Lower lobe of right lung (tissue), 2 donors: Measurements from ENCODE around the gene RPL21. TPM values are rescaled to one million over a fixed set of nuclear protein-coding genes. Genes with fewer than 3 reads are reported as not detected.
"Not testable (repeated sequence)": the region's sequence is repeated elsewhere in the genome, so short reads cannot be mapped to it uniquely, and the experiment has no call there.

Experiments used
- ATAC-seq, 2 donors: fragments of 200-7000 bp; cut with Tn5 transposase; one replicate each; pipeline ENCODE4 v1.9.1; 2020 to 2022; ENCODE audit warnings: mild to moderate bottlenecking in 2 of 2, moderate library complexity in 2 of 2
- DNase-seq: peaks from one replicate; pipeline ENCODE4 v3.0.0-alpha.2; 2020
- H3K27ac ChIP-seq: fragments of 200-600 bp; one replicate; pipeline ENCODE4 v1.8.0; 2022
- H3K27me3 ChIP-seq: fragments of 200-600 bp; one replicate; pipeline ENCODE4 v1.8.0; 2022; ENCODE audit warnings: low read depth
- H3K36me3 ChIP-seq: fragments of 200-600 bp; one replicate; pipeline ENCODE4 v1.8.0; 2022; ENCODE audit warnings: mild to moderate bottlenecking
- H3K4me1 ChIP-seq: fragments of 200-600 bp; one replicate; pipeline ENCODE4 v1.8.0; 2022
- H3K4me3 ChIP-seq: fragments of 200-600 bp; one replicate; pipeline ENCODE4 v1.8.0; 2022; ENCODE audit warnings: mild to moderate bottlenecking
- H3K9me3 ChIP-seq: fragments of 200-600 bp; one replicate; pipeline ENCODE4 v1.8.0; 2022
- intact Hi-C: fragments of 100-400 bp; cut with DNase I; formaldehyde crosslinking; loops from one replicate; pipeline ENCODE4 v1.11.0; 2022
- total RNA-seq: library from RNA; stranded (reverse); fragmentation: NEBNext Ultra II Directional; extraction: Animal tissue kit (Norgen Biotek cat#: 25700); gene quantifications from one replicate; pipeline ENCODE4 v1.2.1, GENCODE V29; 2021
- TF ChIP-seq, protein P1 (sequence below): fragments of 200-600 bp; IDR thresholded peaks from one replicate; pipeline ENCODE4 v1.8.0; 2022; ENCODE audit warnings: antibody characterized with exemption, mild to moderate bottlenecking
- donor health status: DM: no; HTN: yes; CAD: no; lungs with severe emphysema.

Gene RPL21
- total RNA-seq, 1 donor from 2014 or later = 903 TPM

DNA sequence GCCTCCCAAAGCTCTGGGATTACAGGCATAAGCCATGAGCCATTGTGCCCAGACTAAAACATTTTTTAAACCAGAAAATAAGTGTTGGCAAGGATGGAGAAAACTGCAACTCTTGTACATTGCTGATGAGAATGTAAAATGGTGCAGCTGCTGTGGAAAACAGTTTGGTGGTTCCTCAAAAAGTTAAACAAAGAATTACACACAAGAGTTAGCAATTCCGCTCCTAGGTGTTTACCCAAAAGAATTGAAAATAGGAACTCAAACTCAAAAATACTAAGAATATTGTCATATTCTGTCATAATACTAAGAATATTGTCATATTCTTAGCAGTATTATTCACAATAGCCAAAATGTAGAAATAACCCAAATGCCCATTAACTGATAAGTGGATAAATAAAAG is 40.1 kb upstream of the RPL21 start:
- H3K27ac ChIP-seq = no peak overlapping the region
- H3K4me3 ChIP-seq = no peak overlapping the region
- ATAC-seq (no peak), DNase-seq (no peak)
- H3K9me3 ChIP-seq = no peaks in the 10 kb centered on the region
- H3K4me1 ChIP-seq = no peaks in the 10 kb centered on the region
- intact Hi-C loops = no loop called here
- H3K27me3 ChIP-seq = no peaks in the 10 kb centered on the region
- no peaks in the 10 kb centered on the region for H3K36me3 ChIP-seq
- TF ChIP-seq, protein P1, sequence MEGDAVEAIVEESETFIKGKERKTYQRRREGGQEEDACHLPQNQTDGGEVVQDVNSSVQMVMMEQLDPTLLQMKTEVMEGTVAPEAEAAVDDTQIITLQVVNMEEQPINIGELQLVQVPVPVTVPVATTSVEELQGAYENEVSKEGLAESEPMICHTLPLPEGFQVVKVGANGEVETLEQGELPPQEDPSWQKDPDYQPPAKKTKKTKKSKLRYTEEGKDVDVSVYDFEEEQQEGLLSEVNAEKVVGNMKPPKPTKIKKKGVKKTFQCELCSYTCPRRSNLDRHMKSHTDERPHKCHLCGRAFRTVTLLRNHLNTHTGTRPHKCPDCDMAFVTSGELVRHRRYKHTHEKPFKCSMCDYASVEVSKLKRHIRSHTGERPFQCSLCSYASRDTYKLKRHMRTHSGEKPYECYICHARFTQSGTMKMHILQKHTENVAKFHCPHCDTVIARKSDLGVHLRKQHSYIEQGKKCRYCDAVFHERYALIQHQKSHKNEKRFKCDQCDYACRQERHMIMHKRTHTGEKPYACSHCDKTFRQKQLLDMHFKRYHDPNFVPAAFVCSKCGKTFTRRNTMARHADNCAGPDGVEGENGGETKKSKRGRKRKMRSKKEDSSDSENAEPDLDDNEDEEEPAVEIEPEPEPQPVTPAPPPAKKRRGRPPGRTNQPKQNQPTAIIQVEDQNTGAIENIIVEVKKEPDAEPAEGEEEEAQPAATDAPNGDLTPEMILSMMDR = no peak

DNA sequence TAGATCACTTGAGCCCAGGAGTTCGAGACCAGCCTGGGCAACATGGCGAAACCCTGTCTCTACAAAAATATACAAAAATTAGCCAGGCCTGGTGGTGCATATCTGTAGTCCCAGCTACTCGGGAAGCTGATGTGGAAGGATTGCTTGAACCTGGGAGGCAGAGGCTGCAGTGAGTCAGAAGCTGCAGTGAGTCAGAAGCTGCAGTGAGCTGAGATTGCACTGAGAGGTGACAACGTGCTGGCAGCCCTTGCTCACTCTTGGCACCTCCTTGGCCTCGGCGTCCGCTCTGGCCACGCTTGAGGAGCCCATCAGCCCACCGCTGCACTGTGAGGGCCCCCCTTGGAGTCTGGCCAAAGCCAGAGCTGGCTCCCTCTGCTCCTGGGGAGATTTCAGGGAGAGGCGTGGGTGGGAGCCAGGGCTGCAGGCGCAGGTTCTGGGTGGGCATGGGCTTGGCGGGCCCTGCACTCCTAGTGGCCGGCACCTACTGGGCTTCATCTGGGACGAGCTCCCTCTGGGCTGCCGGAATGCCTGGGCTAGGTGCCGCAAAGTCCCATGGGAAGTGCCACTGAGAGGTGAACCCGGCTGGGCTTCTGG is 39.5 kb upstream of the RPL21 start:
- ATAC-seq (no peak), DNase-seq (no peak)
- Histone ChIP-seq H3K4me3 (no peak overlapping the region), H3K36me3 (no peaks in the 10 kb centered on the region), H3K27me3 (no peaks in the 10 kb centered on the region), H3K4me1 (no peaks in the 10 kb centered on the region), H3K27ac (no peak overlapping the region), H3K9me3 (no peaks in the 10 kb centered on the region)
- TF ChIP-seq, protein P1 = no peak
- intact Hi-C loops = no loop called here

DNA sequence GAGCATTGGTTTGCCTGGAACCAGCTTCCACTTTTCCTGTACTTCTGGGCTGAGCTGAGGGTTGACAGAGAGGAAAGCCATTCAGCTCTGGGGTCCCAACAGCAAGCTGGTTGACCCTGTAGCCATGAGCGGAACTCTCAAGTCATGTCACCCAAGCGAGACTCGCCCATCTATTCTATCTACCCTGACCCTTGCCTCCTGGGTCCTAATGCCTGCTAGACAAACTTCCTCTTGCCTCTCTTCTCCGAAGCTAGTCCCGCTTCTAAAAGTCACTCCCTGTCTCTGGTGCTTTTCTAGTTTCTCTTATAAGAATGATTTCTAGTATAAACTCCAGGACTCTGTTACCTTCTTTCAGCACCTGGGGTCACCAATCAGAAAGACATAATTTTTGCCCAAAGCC is 38.0 kb upstream of the RPL21 start:
- intact Hi-C loops, H3K36me3 ChIP-seq, H3K27ac ChIP-seq, ATAC-seq, H3K9me3 ChIP-seq, H3K4me1 ChIP-seq, DNase-seq, H3K4me3 ChIP-seq, H3K27me3 ChIP-seq: not testable (repeated sequence)

DNA sequence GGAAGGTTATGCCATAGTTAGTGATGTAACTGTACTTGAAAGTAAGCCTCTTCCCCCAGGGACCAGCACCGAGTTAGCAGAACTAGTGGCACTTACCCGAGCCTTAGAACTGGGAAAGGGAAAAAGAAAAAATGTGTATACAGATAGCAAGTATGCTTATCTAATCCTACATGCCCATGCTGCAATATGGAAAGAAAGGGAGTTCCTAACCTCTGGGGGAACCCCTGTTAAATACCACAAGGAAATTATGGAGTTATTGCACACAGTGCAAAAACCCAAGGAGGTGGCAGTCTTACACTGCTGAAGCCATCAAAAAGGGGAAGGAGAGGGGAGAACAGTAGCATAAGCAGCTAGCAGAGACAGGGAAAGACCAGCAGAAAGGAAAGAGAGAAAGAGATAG is 33.6 kb upstream of the RPL21 start:
- ATAC-seq, intact Hi-C loops: not testable (repeated sequence)

DNA sequence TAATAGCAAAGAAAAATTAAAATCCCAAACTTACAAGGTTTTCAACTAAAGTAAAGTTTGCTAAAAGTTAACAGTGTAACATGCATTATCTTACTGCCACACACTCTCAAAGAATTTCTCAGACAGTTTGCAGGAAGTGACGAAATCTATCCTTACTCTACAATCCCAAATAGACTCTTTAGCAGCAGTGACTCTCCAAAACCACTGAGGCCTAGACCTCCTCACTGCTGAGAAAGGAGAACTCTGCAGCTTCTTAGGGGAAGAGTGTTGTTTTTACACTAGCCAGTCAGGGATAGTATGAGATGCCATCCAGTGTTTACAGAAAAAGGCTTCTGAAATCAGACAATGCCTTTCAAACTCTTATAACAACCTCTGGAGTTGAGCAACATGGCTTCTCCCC is 32.5 kb upstream of the RPL21 start:
- intact Hi-C loops = not testable (repeated sequence)

More for the DNA sequence above, 33.6 kb upstream of the RPL21 start:
- not testable (repeated sequence) for H3K9me3 ChIP-seq, H3K36me3 ChIP-seq, H3K27me3 ChIP-seq, H3K27ac ChIP-seq, DNase-seq, H3K4me3 ChIP-seq, H3K4me1 ChIP-seq

DNA sequence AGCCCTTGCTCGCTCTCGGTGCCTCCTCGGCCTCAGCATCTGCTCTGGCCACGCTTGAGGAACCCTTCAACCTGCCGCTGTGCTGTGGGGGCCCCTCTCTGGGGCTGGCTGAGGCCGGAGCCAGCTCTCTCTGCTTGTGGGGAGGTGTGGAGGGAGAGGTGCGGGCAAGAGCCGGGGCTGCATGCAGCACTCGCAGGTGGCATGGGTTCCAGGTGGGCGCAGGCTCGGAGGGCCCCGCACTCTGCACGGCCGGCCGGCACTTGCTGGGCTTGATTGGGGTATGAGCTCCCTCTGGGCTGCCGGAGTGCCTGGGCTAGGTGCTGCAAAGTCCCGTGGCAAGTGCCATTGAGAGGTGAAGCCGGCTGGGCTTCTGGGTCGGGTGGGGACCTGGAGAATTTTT is 31.7 kb upstream of the RPL21 start:
- H3K27me3 ChIP-seq = no peaks in the 10 kb centered on the region
- no peaks in the 10 kb centered on the region for H3K36me3 ChIP-seq
- H3K27ac ChIP-seq = no peak overlapping the region
- H3K9me3 ChIP-seq = no peaks in the 10 kb centered on the region
- H3K4me1 ChIP-seq = no peaks in the 10 kb centered on the region
- no peak for DNase-seq
- ATAC-seq = no peak
- intact Hi-C loops = no loop called here
- no peak overlapping the region for H3K4me3 ChIP-seq
- TF ChIP-seq, protein P1 = no peak

More for the DNA sequence above, 32.5 kb upstream of the RPL21 start:
- H3K36me3 ChIP-seq, H3K27me3 ChIP-seq, H3K9me3 ChIP-seq, H3K4me1 ChIP-seq, DNase-seq, ATAC-seq, H3K4me3 ChIP-seq, H3K27ac ChIP-seq: not testable (repeated sequence)

DNA sequence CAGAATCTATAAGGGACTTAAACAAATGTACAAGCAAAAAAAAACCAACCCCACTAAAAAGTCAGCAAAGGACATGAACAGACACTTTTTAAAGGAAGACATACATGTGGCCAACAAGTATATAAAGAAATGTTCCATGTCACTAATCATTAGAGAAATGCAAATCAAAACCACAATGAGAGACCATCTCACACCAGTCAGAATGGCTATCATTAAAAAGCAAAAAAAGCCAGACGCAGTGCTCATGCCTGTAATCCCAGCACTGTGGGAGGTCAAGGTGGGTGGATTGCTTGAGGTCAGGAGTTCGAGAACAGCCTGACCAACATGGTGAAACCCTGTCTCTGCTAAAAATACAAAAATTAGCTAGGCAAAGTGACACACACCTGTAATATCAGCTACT is 29.3 kb upstream of the RPL21 start:
- H3K27me3 ChIP-seq, H3K27ac ChIP-seq, ATAC-seq, H3K9me3 ChIP-seq, DNase-seq, H3K36me3 ChIP-seq, H3K4me1 ChIP-seq, H3K4me3 ChIP-seq, intact Hi-C loops: not testable (repeated sequence)

DNA sequence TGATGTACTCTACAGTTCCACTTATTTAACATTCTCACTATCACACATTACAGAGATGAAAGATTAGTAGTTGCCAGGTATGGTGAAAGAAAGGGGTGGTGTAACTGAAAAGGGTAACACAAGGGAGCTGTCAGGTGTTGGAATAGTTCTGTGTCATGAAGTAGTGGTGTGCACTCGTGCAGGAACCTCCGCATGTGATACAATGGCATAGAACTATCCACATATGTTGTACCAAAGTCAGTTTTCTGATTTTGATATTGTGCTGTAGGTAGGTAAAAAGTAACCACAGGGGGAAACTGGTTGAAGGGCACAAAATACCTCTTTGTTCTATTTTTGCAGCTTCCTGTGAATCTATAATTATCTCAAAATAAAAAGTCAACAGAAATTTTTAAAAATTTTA is 24.4 kb upstream of the RPL21 start:
- Histone ChIP-seq H3K27me3 (no peaks in the 10 kb centered on the region), H3K27ac (no peak overlapping the region), H3K4me3 (no peak overlapping the region), H3K9me3 (no peaks in the 10 kb centered on the region), H3K4me1 (no peaks in the 10 kb centered on the region), H3K36me3 (no peaks in the 10 kb centered on the region)
- ATAC-seq = no peak
- intact Hi-C loops = no loop called here
- TF ChIP-seq, protein P1 = no peak
- DNase-seq = no peak
